Choroid plexus epithelial cell (primary cell): ENCODE measurements around the gene ZNF609.

ENCODE experiments used
- DNase-seq: peaks from one replicate; pipeline ENCODE4 v3.0.0-alpha.2; 2010; ENCODE audit warnings: low read depth
- H3K4me3 ChIP-seq: 2 replicates; pipeline ENCODE4 v1.5.1; 2011; ENCODE audit warnings: low read depth, mild to moderate bottlenecking, control low read depth, low read length, moderate library complexity
- TF ChIP-seq, protein P1 (sequence below): conservative IDR thresholded peaks from 2 replicates; pipeline ENCODE4 v1.5.1; 2011; ENCODE audit warnings: low read depth, mild to moderate bottlenecking, control low read depth, inconsistent platforms, low read length, moderate library complexity

ZNF609 gene

DNA sequence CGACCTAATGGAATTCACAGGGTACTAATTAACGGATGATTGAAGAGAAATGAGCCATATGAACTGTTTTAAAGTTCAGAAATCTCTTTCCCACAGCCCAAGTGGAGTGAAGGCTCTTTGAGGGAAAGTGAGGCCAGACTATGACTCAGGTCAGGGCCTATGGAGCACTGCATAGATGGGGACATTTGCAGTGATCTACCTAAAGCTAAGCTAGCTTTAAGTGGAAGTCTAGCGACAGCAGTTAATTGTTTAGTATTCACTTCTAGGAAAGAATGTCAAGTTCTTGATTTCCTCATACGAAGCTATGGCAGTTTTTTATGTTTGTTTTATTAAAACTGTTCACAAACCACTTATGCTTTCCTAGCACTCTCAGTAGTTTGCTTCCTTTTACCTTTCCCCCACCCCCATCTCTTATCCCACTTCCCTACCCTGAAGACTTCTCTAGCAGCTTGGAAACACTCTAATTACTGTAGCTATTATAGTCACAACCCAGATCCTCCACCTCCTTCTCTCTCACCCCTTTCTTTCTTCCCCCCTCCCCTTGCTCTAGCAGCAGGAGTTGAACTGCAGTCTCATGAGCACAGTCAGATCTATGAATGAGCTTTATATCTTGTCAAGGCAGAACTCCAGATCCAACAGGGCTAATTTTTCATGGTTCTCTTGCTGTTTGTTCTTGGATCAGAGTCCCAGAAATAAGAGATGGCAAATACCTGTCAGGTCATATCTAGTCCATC, 6.2 kb downstream of the ZNF609 start:
- H3K4me3 ChIP-seq, result no peak overlapping the region
- no peak for DNase-seq
- TF ChIP-seq, protein P1, sequence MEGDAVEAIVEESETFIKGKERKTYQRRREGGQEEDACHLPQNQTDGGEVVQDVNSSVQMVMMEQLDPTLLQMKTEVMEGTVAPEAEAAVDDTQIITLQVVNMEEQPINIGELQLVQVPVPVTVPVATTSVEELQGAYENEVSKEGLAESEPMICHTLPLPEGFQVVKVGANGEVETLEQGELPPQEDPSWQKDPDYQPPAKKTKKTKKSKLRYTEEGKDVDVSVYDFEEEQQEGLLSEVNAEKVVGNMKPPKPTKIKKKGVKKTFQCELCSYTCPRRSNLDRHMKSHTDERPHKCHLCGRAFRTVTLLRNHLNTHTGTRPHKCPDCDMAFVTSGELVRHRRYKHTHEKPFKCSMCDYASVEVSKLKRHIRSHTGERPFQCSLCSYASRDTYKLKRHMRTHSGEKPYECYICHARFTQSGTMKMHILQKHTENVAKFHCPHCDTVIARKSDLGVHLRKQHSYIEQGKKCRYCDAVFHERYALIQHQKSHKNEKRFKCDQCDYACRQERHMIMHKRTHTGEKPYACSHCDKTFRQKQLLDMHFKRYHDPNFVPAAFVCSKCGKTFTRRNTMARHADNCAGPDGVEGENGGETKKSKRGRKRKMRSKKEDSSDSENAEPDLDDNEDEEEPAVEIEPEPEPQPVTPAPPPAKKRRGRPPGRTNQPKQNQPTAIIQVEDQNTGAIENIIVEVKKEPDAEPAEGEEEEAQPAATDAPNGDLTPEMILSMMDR, result no peak

DNA sequence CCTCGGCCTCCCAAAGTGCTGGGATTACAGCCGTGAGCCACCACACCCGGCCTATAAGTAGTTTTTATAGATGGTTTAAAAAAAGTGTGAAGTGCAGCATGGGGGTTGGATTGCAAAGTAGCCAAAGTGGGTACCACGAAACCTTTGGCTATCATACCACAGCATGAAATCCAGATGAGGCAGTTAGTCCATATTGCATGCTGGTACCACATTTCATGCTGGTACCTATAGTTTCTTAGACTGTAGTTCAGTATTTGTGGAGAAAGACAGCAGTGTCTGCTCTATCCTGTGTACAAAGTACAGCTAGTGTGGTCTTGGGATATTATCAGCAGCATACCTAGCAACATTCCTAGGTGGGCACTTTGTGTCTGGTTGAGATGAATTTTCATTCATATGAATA, 11.8 kb downstream of the ZNF609 start:
- no peak overlapping the region for H3K4me3 ChIP-seq
- no peak for DNase-seq
- TF ChIP-seq, protein P1, result no peak

DNA sequence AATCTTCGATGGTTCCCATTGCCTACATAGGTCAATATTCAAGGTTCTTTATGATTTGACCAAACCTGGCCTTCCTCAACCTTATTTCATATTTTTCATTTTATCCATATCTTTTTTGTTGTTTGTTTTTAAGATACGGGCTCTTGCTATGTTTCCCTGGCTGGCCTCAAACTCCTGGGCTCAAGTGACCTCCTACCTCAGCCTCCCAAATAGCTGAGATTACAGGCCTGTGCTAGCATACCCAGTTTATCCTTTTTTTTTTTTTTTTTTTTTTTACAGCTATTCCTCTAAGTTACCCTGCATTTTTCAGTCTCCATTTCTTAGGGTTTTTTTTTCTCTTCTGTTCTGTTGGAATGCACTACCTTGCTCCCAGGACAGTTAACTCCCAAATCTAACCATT, 14.5 kb downstream of the ZNF609 start:
- no peak overlapping the region for H3K4me3 ChIP-seq
- TF ChIP-seq, protein P1, result no peak
- DNase-seq, result no peak

DNA sequence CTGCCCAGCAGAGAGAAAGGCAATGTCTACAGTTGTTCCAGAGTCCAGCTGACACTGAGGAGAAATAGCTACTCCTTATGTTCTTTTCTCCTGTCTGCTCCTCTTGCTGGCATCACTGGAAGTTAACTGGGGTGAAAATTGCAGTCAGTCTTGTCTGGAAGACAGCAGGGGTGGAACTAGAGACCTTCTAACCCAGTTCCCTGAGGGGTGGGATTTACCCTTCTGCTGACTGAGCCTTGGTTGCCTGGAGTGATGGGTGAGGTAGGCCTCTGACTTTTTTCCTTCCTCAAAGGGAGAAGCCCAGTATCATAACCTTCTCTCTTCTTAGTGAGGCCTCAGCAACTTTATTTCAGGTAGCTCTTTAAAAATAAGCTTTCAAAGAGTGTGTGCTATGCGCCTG, 16.2 kb downstream of the ZNF609 start:
- TF ChIP-seq, protein P1, result no peak
- peak; percentile 20 for DNase-seq
- no peak overlapping the region for H3K4me3 ChIP-seq

DNA sequence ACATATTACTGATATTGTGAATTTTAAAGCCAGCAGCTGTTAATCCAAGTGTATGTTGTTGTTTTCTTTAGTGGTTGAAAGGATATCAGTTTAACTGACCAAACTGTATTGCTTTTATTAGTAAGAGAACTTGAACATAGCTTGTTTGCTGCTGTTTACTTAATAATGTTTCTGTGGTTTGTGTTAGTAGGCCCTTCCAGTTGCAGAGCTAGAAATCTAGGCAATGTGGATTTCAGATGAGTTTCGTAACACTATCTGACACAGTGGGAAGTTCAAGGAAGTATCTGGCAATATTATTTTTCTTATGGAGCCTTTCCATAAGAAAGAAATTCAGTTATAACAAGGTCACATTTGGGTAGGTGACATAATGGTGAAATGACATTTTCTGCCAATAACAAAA, 18.5 kb downstream of the ZNF609 start:
- peak; percentile 69 for DNase-seq
- H3K4me3 ChIP-seq, result no peak overlapping the region
- TF ChIP-seq, protein P1, result no peak

DNA sequence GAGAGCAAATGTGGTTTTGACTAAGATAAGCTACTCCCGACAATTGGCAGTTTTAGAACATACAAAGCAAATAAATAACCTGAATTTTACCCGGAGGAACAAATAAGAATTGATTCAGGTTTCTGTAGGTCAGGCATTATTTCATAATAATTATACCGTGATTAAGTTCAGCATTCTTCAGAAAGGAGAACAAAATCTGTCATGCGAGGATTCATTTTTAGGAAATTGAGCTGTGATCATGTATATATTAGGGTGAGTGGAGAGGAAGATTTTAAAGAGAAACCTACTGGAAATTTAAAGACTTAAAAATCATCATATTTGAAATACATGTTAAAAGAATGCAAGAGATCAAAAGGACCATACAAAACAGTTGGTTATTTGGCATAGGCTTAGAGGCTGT, 20.5 kb downstream of the ZNF609 start:
- H3K4me3 ChIP-seq, result no peak overlapping the region
- TF ChIP-seq, protein P1, result no peak
- DNase-seq, result no peak

DNA sequence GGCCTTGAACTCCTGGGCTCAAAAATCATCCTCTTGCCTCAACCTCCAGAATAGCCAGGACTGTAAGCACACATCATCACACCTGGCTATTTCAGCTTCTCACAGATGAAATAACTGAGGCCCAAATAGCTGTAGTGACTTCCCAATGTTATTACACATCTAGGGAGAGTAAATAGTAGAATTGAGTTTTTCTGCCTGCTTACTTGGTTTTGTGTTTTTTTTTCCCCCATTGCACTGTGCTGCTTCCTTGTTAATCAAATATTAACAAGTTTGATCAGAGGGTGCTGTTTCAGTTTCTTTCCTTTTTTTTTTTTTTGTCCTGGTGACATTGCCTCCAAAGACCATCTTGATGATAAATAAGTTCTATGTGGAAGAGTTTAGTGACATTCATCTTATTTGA, 23.4 kb downstream of the ZNF609 start:
- H3K4me3 ChIP-seq, result no peak overlapping the region
- no peak for DNase-seq
- TF ChIP-seq, protein P1, result no peak
